ENCODE measurements around the gene PCDHA8. TPM values are rescaled to one million over a fixed set of nuclear protein-coding genes. Genes with fewer than 3 reads are reported as not detected.

PCDHA8 gene
- total RNA-seq, result under 0.01 TPM in 1 of 2 replicates, not detected in the other

GRCh38 chr5:140840978-140841962 lies at the start of gene PCDHA8:
Gene PCDHA8, plus strand, starts transcription at chr5:140841187. Its CDS starts 135 bp downstream, at chr5:140841322.

GRCh38 chr5:140794595-140795258 lies 46.3 kb upstream of the PCDHA8 start, which contains the start of gene PCDHA2:
Gene PCDHA2, plus strand, starts transcription at chr5:140794852.

DNA sequence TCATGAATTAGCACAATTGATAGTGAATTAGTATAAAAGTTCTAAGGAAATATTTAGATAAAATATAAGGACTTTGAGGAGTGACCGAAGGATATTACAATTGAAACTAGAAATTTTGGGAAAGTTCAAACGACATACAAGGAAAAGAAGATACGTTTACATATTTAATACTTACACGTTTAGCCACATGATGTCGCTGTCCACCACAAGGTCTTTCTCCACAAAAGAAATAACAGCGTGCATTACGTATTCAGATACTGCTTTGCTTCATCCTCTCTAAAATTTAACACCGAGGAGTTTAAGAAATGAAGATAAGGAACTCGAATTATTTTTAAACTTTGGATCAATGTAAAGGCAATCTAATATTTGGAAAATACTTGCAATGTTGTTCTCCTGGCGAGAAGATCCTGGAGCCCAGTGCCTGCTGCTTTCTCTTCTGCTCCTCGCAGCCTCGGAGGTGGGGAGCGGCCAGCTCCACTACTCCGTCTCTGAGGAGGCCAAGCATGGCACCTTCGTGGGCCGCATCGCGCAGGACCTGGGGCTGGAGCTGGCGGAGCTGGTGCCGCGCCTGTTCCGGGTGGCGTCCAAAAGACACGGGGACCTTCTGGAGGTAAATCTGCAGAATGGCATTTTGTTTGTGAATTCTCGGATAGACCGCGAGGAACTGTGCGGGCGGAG lies 40.0 kb upstream of the PCDHA8 start, which contains the start of gene PCDHA3:
PCDHA3 (plus strand) TSS at position 242 of the 678 bp plus-strand sequence.

DNA sequence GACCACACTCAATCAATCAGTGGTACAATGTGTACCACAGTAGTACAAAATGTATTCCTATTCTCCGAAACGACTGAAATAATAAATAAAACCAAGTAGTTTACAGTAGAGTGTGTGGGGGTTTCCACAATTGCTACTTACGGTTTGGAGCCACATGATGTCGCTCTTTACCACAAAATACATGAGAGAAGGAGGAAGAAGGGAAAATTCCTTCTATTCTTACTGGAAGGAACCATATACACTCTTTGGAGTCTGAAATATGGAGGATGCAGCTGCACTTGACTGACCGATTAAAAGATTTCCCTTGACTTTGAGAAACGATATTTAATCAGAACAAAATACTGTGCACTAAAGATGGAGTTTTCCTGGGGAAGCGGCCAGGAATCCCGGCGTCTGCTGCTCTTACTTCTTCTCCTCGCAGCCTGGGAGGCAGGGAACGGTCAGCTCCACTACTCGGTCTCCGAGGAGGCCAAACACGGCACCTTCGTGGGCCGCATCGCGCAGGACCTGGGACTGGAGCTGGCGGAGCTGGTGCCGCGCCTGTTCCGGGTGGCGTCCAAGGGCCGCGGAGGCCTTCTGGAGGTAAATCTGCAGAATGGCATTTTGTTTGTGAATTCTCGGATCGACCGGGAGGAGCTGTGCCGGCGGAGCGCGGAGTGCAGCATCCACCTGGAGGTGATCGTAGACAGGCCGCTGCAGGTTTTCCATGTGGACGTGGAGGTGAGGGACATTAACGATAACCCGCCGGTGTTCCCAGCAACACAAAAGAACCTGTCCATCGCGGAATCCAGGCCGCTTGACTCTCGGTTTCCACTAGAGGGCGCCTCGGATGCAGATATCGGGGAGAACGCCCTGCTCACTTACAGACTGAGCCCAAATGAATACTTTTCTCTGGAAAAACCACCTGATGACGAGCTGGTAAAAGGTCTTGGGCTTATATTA lies 33.9 kb upstream of the PCDHA8 start, which contains the start of gene PCDHA4:
PCDHA4 (plus strand) TSS at position 235 of the 942 bp plus-strand sequence.

DNA sequence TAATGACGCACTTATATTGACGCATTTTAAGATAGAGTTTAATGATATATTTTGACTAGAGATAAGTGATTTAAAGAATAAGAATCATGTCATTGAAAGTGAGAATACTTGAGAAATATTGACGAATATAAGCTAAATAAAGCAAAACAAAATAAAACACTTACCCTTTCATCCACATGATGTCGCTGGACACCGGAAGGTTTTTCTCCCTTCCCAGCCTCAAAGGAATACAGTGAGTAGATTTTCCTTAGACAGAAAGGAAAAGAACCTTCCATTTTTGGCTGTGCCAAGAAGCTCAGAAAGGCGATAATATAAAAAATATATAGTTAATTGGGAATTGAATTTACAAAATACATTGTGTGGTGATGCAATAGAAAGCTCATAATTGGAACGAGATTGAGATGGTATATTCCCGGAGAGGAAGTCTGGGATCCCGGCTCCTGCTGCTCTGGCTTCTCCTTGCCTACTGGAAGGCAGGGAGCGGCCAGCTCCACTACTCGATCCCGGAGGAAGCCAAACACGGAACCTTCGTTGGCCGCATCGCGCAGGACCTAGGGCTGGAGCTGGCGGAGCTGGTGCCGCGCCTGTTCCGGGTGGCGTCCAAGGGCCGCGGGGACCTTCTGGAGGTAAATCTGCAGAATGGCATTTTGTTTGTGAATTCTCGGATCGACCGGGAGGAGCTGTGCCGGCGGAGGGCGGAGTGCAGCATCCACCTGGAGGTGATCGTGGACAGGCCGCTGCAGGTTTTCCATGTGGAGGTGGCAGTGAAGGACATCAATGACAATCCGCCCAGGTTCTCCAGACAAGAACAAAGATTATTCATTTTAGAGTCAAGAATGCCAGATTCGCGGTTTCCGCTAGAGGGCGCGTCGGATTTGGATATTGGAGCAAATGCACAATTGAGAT lies 19.4 kb upstream of the PCDHA8 start, which contains the start of gene PCDHA5:
PCDHA5 (plus strand) TSS at position 239 of the 906 bp plus-strand sequence.

GRCh38 chr5:140827704-140828361 lies 13.2 kb upstream of the PCDHA8 start, which contains the start of gene PCDHA6:
Gene PCDHA6, plus strand, starts transcription at chr5:140827960. Its CDS starts 132 bp downstream, at chr5:140828092.

DNA sequence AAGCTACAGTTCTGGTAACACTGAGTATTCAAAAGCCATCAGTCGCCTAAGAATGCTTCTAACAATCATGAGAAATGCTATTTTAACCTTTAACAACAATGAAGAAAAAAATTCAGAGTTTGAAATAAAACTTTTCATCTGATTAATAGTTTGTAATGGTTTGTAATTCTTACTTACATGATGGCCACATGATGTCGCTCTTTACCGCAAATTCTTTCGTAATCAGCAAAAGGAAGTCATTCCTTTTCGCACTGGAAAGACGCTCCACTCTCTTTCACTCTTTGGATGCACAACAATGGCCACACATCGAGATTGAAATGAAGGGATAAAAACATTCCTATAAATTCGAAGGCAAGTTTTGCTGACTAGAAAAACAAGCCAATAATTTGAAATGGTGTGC lies 7.0 kb upstream of the PCDHA8 start, which contains the start of gene PCDHA7:
PCDHA7 (plus strand) TSS at position 277 of the 400 bp plus-strand sequence; CDS start at position 392, 115 bp downstream.

GRCh38 chr5:140848139-140849102 lies 7.4 kb downstream of the PCDHA8 start, which contains the start of gene PCDHA9:
Gene PCDHA9, plus strand, starts transcription at chr5:140848382. Its CDS starts 114 bp downstream, at chr5:140848496.

DNA sequence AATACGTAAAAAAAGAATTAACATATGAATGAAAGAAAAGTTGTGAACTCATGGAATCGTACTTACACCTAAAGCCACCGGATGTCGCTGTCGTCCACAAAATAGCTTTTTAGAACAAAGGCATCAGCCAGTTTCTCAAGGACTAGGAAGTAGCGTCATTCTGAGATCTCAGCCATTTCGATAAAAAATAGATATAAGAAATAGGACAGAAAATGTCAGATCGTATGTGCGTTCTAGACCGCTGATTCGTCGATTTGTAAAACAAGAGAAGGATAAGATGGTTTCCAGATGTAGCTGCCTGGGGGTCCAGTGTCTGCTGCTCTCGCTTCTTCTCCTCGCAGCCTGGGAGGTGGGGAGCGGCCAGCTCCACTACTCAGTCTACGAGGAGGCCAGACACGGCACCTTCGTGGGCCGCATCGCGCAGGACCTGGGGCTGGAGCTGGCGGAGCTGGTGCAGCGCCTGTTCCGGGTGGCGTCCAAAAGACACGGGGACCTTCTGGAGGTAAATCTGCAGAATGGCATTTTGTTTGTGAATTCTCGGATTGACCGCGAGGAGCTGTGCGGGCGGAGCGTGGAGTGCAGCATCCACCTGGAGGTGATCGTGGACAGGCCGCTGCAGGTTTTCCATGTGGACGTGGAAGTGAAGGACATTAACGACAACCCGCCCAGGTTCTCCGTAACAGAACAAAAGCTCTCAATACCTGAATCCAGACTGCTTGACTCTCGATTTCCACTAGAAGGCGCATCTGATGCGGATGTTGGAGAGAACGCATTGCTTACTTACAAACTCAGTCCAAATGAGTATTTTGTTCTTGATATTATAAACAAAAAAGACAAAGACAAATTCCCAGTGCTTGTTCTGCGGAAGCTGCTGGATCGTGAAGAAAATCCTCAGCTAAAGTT lies 15.0 kb downstream of the PCDHA8 start, which contains the start of gene PCDHA10:
PCDHA10 (plus strand) TSS at position 126 of the 903 bp plus-strand sequence; CDS start at position 278, 152 bp downstream.

DNA sequence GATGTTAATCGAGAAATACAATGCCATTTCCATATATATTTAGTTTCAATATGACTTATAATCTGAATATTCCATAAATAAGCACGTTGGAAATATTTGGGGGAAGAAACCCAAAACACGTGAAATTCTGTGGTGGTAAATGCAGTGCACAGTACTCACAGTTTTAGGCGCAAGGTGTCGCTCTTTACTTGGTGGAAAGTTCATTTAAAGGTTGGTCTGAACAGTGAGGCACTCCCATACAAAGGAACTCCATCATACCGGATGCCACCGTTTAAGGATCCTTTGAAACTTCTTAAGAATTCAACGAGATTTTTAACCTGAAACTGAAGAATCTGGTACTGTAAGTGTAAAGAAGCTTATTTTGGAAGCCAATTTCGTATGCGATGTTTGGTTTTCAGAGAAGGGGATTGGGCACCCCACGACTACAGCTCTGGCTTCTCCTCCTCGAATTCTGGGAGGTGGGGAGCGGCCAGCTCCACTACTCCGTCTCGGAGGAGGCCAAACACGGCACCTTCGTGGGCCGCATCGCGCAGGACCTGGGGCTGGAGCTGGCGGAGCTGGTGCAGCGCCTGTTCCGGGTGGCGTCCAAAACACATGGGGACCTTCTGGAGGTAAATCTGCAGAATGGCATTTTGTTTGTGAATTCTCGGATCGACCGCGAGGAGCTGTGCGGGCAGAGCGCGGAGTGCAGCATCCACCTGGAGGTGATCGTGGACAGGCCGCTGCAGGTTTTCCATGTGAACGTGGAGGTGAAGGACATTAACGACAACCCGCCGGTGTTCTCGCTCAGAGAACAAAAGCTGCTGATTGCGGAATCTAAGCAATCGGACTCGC lies 28.0 kb downstream of the PCDHA8 start, which contains the start of gene PCDHA11:
PCDHA11 (plus strand) TSS at position 237 of the 834 bp plus-strand sequence; CDS start at position 384, 147 bp downstream.

DNA sequence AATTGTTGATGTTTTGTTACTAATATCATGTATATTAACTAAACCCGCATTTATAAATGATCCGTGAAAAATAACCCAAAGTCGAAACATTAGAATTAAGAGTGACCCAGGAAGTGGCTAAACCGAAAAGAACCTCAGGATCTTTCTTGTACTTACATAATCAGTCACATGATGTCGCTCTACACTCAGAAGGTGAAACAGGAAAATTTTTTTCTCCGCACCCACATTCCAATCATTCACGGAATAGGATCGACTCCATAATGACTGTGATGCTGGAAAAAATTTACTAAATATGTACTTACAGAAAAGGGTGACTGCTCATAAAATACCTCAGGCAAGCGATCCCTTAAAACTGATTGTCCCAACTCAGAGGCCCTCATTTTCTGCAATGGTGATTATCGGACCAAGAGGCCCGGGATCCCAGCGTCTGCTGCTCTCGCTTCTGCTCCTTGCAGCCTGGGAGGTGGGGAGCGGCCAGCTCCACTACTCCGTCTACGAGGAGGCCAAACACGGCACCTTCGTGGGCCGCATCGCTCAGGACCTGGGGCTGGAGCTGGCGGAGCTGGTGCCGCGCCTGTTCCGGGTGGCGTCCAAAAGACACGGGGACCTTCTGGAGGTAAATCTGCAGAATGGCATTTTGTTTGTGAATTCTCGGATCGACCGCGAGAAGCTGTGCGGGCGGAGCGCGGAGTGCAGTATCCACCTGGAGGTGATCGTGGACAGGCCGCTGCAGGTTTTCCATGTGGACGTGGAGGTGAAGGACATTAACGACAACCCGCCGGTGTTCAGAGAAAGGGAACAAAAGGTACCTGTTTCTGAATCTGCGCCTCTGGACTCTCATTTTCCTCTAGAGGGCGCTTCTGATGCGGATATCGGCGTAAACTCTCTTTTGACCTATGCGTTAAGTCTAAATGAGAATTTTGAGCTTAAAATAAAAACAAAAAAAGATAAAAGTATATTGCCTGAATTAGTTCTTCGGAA lies 34.4 kb downstream of the PCDHA8 start, which contains the start of gene PCDHA12:
PCDHA12 (plus strand) TSS at position 224 of the 981 bp plus-strand sequence; CDS start at position 389, 165 bp downstream.

GRCh38 chr5:140881889-140882590 lies 41.1 kb downstream of the PCDHA8 start, which contains the start of gene PCDHA13:
Gene PCDHA13, plus strand, starts transcription at chr5:140882124. Its CDS starts 145 bp downstream, at chr5:140882269.

